SHP77 (cell line): ENCODE data around the gene CLECL1.
"Not testable (repeated sequence)": the region's sequence is repeated elsewhere in the genome, so short reads cannot be mapped to it uniquely, and the experiment has no call there.

Experiments used
- DNase-seq, 2 experiments: peaks; one replicate each; lab custom pipeline; 2025; lab: John Stamatoyannopoulos, UW

The CLECL1 gene

DNA sequence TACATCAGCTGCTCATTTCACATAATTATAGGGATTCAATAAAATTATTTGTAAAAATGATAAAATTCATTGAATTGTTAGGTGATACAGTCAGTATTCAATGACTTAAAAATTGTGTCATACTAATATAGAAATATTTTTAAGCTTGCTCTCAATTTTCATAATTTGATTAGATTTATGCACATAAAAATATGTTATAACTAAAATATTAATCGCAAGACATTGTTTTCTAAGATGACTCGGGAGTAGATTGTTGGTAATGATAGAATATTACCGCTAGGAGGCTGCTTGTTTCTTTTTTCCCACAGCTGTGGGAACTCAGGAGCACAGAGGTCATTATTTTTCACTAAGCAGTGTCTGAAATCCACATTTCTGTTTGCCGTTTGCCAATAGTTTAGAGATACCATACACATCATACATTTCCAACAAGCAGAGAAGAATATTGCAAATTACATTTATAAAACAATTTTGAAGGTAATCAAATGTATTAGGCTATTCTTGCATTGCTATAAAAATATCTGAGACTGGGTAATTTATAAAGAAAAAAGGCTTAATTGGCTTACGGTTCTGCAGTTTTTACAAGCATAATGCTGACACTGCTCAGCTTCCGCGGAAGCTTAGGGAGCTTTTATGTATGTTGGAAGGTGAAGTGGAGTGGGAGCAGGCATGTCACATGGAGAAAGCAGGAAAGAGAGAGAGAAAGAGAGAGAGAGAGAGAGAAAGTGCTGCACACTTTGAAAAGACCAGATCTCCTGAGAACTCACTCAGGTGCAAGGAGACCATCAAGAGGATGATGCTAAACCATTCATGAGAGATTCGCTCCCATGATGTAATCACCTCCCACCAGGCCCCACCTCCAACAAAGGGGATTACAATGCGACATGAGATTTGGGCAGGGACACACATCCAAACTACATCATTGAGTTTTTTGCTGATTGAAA, 18.6 kb upstream of the CLECL1 start:
- DNase-seq = no peak

DNA sequence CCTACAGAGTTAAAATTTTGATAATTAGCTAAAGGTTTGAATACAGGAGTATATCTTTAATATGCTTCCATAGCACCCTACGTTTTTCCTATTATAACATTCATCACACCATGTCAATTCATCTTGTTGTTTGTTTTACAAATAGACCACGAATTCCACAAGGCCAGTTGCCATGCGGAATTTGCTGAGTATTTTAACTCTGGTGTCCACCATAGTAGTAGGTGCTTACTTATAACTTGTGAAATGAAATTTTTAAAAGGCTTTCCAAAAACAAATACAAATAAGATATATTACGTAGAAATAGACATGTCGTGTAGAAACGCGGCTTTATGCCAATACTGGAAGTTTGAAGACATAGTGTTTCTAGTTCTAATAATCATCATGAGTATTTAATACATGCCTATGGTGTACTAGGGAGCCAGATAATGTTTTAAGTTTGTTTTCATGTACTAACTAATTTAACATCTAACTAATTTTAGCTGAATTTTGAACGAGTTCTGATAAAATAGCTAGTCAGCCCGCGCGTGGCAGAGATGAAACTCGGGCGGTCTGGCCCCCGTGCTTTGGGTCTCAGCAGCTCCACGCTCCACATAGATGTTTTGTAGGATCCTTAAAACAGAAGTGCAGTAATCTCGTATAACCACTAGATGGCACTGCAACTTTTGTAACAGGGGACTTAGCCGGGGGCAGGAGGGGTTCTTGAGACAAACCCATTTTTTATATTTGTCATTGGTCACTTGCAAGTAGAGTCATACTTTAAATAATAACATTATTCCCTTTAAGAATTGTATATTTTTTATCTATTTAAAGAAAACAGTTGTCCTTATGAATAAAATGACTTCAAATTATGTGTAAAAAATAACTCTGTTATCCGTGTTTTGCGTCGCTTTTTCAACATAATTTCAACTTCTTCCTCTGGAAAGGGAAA, 17.6 kb upstream of the CLECL1 start:
- peak; percentile 19 to 22 for DNase-seq

DNA sequence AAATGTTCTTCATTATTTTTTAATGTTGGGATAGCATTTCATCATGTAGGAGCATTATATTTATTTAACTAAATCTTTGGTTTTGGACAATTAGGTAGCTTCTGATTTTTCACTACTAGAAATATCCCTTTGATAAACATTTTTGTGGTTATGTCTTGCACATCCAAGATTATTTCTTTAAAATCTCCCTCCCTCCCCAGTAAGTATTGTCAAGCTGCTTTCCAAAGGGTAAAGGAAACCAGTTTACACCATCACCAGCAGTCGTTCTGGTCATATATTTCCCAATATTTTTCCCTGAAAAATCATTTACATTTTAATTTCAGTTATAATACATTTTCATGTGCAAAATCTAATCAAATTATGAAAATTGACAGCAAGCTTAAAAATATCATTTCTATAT, 16.7 kb upstream of the CLECL1 start:
- no peak for DNase-seq

DNA sequence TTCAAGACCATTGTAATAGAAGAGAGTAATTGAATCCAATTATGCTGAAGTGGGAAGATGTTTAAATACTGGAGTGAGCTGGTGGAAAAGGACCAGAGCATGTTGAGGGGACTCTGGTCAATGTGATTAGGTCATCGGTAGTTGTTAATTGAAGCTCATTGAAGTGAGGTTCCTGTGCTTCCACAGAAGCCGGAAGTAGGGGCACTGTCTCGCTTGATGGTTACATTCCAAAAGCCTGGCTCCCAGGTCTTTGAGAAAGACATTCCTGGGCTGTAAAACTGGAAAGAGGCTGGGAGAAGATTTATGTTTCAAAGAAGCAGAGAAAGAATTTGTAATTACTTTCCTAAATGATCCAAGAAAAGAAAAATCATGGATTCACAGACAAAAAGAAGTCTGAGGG, 12.3 kb upstream of the CLECL1 start:
- no peak for DNase-seq

DNA sequence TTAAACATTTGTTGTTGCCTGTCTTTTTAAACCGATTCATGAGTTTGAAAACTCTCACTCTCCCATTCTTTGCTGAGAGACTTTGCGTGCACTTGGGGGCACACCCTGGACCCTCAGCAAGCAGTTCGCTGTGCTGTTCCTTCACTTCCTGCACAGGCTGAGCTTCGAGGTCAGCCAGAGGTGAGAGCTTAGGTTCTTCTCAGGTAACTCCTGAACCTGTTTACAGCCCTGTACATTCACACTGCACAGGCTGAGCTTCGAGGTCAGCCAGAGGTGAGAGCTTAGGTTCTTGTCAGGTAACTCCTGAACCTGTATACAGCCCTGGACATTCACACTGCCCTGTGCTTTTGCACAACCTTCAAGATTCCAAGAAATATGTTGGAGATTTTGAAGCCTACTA, 9.8 kb upstream of the CLECL1 start:
- no peak for DNase-seq

DNA sequence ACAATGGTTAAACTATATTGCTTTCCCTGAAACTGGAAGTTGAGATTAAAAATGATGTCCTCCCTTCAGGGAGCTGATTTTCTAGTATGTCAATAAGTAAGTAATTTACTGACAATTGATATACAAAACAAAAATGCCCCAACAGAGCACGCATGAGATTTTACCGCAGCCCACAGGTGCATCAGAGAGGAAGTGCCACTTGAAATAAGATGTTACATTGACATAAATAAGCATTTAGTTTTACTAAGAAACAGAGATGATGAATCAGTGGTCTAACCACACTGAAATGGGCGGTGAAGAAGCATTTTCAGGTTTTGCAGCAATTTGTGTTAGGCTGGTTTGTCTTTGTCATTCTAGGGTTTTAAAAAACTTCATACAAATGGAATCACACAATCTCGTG, 8.8 kb upstream of the CLECL1 start:
- DNase-seq = no peak

DNA sequence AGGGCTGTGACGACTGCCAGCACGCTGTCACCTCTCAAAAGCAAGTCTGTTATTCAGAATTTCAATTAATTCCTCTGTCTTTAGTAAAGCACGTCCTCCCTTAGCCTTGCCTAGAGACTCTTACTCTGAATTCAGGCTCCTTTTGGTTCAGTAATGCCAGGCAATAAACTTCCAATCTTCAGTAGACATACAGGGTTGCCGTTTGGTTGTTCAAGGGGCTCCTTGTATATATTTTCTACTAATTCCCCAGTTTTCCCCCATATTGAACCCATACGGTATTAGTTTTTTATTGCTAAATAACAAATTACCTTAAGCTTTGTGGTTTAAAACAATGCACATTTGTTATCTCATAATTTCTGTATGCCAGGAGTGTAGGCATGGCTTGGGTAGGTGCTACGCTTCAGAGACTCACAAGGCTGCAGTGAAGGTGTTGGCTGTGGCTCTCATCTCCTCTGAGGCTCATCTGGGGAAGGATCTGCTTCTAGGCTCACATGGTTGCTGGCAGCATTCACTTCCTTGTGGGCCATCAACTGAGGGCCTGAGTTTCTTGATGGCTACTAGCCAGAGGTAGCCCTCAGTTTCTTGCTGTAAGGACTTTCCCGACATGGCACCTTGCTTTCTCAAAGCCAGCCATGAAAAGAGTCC, 7.3 kb upstream of the CLECL1 start:
- no peak for DNase-seq

DNA sequence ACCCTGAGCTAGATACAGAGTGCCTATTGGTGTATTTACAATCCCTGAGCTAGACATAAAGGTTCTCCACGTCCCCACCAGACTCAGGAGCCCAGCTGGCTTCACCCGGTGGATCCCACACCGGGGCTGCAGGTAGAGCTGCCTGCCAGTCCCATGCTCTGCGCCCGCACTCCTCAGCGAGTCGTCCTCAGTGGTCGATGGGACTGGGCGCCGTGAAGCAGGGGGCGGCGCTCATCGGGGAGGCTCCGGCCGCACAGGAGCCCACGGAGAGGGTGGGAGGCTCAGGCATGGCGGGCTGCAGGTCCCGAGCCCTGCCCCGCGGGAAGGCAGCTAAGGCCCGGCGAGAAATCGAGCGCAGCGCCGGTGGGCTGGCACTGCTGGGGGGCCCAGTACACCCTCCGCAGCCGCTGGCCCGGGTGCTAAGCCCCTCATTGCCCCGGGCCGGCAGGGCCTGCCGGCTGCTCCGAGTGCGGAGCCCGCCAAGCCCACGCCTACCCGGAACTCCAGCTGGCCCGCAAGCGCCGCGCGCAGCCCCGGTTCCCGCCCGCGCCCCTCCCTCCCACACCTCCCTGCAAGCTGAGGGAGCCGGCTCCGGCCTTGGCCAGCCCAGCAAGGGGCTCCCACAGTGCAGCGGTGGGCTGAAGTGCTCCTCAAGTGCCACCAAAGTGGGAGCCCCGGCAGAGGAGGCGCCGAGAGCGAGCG, 6.7 kb upstream of the CLECL1 start:
- DNase-seq = not testable (repeated sequence)

DNA sequence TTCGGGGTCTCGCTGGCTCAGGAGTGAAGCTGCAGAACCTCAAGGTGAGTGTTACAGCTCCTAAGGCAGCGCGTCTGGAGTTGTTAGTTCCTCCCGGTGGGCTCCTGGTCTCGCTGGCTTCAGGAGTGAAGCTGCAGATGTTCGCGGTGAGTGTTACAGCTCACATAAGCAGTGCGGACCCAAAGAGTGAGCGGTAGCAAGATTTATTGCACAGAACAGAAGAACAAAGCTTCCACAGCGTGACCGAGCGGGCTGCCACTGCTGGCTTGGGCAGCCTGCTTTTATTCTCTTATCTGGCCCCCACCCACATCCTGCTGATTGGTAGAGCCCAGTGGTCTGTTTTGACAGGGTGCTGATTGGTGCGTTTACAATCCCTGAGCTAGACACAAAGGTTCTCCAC, 6.0 kb upstream of the CLECL1 start:
- DNase-seq = not testable (repeated sequence)

DNA sequence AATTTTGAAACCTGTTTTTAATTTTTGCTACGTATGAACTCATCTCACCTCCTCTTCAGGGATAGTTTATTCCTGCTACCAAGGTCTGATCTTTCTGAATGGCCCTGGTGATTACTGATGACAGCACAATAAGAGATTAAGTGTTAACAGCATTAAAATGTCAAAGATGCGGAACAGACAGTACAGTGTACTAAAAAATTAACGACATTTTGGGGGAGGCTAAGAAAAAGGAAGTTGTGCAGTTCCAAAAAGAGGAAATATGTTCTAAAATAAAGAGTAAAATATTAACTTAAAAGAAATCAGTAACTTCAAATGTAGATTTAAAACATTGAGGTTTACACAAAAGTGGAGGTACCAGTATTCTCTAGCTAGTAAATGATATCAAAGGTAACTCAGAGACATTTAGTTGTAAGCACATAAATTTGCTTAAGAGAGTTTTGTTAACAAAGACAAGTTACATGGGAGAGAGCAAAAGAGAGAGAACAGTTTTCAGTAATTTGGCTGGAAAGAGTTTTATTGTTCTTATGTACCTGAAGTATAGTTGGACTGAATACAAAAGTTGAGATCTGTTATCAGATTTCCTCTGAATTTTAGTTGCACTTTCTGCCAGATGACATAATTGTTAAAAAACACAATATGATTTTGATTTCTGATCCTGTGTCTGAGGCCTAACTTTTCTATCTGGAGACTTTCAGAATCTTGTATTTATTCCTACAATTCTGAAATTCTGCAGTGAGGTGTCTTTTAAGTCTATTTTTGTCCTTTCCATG, 4.2 kb upstream of the CLECL1 start:
- DNase-seq = no peak

DNA sequence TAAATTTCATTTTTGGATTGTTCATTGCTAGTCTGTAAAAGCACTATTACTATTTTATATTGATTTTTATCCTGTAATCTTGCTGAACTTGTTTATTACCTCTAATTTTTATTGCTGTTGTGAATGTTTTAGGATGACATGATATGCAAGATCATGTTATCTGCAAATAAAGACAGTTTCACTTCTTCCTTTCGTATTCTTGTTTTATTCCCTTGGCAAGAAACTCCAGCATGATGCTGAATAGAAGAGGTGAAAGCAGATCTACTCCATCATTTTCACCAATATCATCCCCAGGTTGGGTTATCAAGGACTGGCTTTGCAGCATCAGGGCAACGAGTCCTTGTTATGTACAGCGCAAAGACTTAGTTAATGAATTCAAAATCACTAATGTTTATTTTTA, 2.7 kb upstream of the CLECL1 start:
- no peak for DNase-seq

DNA sequence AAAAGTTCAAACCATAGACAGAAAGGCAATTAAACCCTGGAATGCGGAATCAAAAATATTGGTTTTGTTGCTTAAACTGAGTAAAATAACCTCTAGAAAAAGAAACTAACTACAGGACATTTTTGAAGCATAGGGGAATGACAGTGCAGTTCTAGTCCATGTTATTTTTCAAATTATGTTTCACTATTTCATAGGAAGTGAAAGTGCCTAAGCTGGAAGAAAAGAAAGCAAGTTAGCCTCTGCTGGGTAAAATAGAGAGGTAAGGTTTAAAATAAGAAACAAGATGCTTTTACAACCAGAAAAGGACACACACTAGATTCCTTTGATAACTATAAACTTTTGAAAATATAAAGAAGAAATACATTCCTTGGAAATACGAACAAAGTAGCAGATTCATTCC, 1.1 kb downstream of the CLECL1 start:
- DNase-seq = no peak

DNA sequence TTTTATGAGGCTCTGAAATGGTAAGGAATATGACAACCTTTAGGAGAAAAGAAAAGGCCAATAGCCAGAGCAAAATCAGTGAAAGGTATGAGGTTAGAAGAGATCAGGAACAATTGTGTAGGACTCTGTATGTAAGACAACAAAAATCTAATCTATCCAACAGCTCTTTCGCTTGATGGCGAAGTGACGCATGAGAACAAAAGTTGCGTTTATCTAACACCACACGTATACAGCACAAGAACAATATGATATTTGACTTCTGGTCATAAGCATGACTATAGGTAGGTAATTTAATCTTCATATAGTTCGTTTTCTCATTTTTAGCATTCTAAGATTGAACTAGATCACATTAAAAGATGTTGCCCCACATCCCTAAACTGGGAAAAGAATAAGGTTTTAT, 1.5 kb downstream of the CLECL1 start:
- no peak for DNase-seq

DNA sequence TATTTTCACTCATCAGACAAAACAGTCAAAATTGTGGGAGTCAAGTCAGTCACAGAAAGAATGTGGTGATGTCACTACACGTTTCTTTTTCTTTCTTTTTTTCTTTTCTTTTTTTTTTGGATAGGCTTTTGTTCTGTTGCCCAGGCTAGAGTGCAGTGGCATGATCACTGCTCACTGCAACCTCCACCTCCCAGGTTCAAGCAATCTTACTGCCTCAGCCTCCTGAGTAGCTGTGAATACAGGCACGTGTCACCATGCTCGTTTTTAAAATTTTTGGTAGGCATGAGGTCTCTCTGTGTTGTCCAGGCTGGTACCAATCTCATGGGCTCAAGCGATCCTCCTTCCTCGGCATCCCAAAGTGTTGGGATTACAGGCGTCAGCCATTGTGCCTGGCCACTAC, 2.3 kb downstream of the CLECL1 start:
- DNase-seq = no peak

DNA sequence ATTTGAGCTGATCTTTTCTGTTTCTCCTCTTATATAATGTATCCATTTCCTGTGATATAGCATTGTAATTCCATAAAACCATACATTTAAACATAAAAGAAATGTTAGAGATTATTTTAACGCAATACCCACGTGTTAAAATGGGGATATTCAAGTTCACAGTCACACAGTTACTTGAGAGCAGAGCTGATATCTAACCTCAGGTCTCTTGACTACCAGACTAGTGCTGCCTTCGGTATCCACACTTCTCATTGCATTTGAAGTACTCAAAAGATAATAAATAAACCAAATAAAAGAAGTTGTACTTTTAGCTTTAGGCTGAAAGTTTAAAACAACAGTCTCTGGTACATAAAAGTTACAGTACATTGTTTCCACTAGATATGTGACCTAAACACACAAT, 2.9 kb downstream of the CLECL1 start:
- no peak for DNase-seq

DNA sequence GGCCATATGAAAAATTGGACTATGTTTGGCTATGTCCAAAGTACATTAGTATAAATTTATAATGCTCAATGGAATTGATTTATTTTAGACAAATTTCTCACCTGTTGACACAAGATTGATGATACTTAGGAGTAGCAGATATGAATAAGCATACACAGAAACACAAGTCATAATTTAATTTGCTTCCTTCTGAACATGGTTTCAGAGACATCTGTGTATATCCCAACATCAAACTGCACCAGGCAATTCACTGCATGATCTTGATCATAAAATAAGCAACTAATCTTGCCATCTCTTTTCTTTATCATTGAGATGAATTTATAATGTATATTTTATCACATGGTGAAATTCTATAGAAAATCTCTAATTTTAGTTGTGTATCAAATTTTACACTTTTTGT, 3.8 kb downstream of the CLECL1 start:
- DNase-seq = no peak

DNA sequence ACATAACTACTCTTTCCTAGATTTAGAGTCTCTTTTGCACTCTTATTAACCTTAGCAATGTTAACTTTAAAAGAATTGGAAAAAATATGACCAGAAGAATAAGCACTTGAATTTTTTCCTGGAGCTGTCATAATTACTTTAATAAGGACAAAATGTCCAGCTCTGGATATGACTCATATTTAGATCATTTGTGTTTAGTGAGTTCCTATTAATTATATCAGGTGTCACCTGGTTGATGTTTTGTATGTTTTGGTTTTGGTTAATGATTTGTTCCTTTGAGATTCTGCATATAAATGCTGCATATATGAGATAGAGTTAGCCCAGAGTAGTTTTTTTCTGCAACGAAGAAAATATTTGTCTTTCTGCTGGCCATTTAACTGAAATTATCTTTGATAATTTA, 5.1 kb downstream of the CLECL1 start:
- no peak for DNase-seq

DNA sequence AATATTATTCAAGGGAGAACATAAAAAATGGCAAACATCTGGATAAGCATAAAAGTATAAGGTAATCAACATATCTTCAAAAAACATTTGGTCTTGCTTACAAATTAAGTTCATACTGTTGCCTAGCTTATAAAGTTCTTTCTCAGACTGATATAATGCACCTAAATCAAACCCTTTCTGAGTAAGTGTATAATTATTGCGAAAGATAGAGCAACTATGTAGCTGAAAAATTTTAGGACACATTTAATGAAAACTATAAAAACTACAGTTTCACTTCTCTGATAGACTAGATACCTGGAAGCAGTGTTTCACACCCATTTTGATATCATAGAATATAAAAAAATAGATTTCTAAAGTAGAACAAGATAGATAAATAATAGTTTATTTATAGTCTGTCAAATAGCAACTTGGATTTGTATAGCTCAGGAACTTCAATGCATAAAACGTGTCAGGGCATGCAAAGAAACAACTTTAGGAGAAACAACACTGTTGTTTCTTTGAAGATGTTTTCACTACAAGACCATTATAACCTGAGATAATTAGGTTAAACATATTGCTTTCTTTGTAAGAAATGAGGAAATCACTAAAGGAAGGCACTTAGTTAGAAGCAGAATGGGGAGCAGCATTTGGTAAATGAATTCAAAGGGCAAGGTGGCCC, 7.6 kb downstream of the CLECL1 start:
- no peak for DNase-seq

DNA sequence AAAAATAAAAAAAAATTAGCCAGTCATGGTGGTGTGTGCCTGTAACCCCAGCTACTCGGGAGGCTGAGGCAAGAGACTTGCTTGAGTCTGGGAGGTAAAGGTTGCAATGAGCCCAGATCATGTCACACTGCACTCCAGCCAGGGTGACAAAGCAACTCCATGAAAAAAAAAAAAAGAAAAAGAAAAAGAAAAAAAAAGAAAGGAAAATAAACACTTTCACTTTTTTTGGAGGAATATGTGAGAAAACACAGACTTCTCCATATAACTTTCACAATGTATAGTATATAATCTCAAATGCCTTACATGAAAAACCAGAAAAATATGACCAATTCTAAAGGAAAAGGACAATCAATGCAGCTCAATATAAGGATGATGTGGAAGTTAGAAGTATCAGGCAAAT, 8.9 kb downstream of the CLECL1 start:
- DNase-seq = no peak

DNA sequence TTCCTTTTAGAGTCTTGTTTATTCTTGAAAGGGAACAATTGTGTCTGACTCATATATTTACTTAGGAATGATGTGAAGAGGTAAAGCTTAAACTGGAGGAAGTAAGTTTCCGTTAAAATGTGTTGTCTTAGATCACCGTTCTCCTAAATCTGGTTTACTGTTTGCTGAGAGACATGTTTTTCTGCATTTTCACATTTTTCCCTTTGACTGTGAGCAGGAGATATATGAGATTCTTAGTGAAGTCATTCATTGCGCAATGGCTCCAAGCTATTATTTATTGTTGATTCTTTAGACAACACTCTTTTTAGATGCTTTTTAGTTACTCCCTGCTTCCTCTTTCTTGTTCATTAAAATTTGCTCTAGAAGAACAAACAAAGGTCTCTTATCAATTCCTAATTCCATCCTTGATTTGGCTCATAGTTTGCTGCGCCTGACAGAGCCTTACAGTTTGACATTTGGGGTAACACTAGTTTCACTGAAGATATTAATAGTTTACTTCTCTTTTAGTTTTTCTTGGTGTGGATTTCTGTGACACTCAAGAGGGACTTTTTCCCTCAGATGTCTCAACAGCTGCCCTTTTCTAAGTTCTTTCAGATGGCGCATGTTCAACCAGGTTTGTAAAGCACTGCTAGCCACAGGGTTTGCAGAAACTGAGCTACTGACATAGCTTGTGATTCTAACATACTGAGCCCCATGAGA, 11.4 kb downstream of the CLECL1 start:
- DNase-seq = no peak
